Loucy (cell line): ENCODE measurements around the gene TIMM17B.

ENCODE experiments used
- EZH2phosphoT487 ChIP-seq: fragments of 200-600 bp; IDR thresholded peaks from 2 replicates; pipeline ENCODE4 v1.6.1; 2018; ENCODE audit warnings: antibody characterized with exemption, mild to moderate bottlenecking, moderate library complexity, borderline replicate concordance
- TF ChIP-seq, protein P1 (sequence below): fragments of 200-600 bp; sonication (generic); conservative IDR thresholded peaks from 2 replicates; pipeline ENCODE4 v1.5.1; 2014; ENCODE audit warnings: mild to moderate bottlenecking, antibody characterized with exemption, low read length

DNA sequence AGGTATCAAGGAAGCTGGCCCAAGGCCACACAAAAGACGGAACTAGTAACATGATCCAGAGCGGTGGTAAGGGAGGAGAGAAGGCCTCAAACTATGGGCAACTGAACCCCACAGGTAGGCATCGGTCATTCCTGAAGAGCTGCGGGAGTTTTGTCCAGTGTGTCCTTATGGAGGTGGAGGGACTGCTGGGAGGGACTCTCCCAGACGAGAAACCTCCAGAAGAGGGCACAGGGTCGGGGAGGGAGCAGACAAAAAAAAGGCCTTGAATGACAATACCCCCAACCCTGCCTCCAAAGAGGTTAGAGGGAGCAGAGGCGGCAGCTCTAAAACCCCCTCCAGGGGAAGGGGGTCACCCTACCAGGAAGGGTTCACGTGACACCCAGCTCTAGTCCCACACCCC is 6.6 kb upstream of the TIMM17B start:
- TF ChIP-seq, protein P1, sequence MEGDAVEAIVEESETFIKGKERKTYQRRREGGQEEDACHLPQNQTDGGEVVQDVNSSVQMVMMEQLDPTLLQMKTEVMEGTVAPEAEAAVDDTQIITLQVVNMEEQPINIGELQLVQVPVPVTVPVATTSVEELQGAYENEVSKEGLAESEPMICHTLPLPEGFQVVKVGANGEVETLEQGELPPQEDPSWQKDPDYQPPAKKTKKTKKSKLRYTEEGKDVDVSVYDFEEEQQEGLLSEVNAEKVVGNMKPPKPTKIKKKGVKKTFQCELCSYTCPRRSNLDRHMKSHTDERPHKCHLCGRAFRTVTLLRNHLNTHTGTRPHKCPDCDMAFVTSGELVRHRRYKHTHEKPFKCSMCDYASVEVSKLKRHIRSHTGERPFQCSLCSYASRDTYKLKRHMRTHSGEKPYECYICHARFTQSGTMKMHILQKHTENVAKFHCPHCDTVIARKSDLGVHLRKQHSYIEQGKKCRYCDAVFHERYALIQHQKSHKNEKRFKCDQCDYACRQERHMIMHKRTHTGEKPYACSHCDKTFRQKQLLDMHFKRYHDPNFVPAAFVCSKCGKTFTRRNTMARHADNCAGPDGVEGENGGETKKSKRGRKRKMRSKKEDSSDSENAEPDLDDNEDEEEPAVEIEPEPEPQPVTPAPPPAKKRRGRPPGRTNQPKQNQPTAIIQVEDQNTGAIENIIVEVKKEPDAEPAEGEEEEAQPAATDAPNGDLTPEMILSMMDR = no peak
- TF ChIP-seq EZH2phosphoT487 = no peak
